Calu3 (cell line): Measurements from ENCODE around the gene WWOX. TPM values are rescaled to one million over a fixed set of nuclear protein-coding genes. Genes with fewer than 3 reads are reported as not detected.

Source experiments
- BruUV-seq: library from RNA; stranded (reverse); fragments of 400-500 nt; replicated peaks from 2 replicates; lab custom pipeline; 2021; lab: Mats Ljungman, UMichigan
- CTCF ChIA-PET: fragments of 300-600 bp; sonication (Branson Sonifier 250); formaldehyde crosslinking; loops from one replicate; lab custom pipeline; 2022; ENCODE audit warnings: antibody characterized with exemption; lab: Charles Lee
- DNase-seq: peaks from one replicate; pipeline ENCODE4 v3.0.0; 2022
- H3K27ac Mint-ChIP-seq: one replicate; pipeline ENCODE4 v1.8.0; 2022; ENCODE audit warnings: mixed read lengths; ENCODE audit not compliant: unreplicated experiment
- H3K27me3 Mint-ChIP-seq: one replicate; pipeline ENCODE4 v1.8.0; 2022; ENCODE audit warnings: mixed read lengths; ENCODE audit not compliant: unreplicated experiment
- H3K36me3 Mint-ChIP-seq: one replicate; pipeline ENCODE4 v1.8.0; 2022; ENCODE audit warnings: mild to moderate bottlenecking, moderate library complexity, mixed read lengths; ENCODE audit not compliant: insufficient read depth, unreplicated experiment
- H3K4me1 Mint-ChIP-seq: one replicate; pipeline ENCODE4 v1.8.0; 2022; ENCODE audit warnings: mild to moderate bottlenecking, low read depth, mixed read lengths; ENCODE audit not compliant: unreplicated experiment
- H3K4me3 Mint-ChIP-seq: one replicate; pipeline ENCODE4 v1.8.0; 2022; ENCODE audit warnings: mild to moderate bottlenecking, low read depth, moderate library complexity, mixed read lengths; ENCODE audit not compliant: unreplicated experiment
- H3K9me3 Mint-ChIP-seq: one replicate; pipeline ENCODE4 v1.8.0; 2022; ENCODE audit warnings: low read depth, mixed read lengths; ENCODE audit not compliant: unreplicated experiment
- CTCF ChIP-seq: fragments of 200-600 bp; IDR thresholded peaks from one replicate; pipeline ENCODE4 v1.8.0; 2022; ENCODE audit warnings: antibody characterized with exemption; ENCODE audit not compliant: unreplicated experiment
- intact Hi-C: fragments of 100-400 bp; cut with micrococcal nuclease; formaldehyde crosslinking; loops from one replicate; pipeline ENCODE4 v1.10.0; 2022; ENCODE audit not compliant: unreplicated experiment
- total RNA-seq: library from RNA; stranded (reverse); gene quantifications from 2 replicates; pipeline ENCODE4 v1.2.3, GENCODE V29; 2022

WWOX gene
- total RNA-seq, 1 experiment from 2014 or later = 33.5 TPM

DNA sequence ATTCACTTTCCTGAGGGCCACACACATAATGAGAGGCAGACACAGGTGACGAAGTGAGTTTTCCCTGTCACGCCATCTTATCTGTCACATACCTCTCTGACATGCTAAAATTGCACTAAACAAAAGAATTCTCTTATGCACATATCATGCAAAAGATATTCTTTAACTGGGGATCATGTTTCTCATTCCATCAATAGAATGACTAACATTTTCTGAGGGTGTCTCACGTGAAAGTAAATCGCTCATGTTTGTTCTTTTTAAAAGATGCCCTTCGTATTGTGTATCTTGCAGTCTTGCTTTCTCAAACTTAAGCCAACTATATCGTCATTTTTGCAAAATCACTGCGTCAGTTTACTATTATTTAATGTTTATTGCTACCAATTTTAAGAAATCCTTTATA is 306.4 kb downstream of the WWOX start:
- CTCF ChIA-PET = no interaction called here
- Mint-ChIP-seq H3K4me3 (no peak overlapping the region), H3K27ac (no peak overlapping the region), H3K4me1 (no peaks in the 10 kb centered on the region), H3K36me3 (no peaks in the 10 kb centered on the region), H3K9me3 (peaks cover 6% of the 10 kb centered on the region), H3K27me3 (no peaks in the 10 kb centered on the region)
- intact Hi-C loops = no loop called here
- no peak for DNase-seq
- TF ChIP-seq CTCF = no peak
- no TSS peak for BruUV-seq

DNA sequence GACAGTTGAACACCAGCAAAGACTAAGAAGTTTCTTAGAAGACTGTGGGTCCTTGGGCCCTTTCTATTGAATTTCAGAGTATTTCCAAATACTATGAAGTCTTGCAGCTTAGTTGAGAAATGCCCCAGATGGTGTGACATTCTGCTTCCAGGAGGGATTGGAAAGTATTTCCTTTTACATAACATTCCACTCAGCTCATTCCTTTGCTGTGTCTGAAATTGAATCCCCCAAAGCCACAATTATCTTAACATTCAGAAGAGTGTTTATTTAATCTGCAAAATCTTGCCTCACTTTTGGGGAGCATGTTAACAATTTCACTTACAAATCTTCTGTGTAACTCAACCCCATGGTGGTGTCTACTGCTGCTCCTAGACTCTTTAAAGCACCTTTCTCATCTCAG is 307.7 kb downstream of the WWOX start:
- no peak overlapping the region for H3K27ac Mint-ChIP-seq

DNA sequence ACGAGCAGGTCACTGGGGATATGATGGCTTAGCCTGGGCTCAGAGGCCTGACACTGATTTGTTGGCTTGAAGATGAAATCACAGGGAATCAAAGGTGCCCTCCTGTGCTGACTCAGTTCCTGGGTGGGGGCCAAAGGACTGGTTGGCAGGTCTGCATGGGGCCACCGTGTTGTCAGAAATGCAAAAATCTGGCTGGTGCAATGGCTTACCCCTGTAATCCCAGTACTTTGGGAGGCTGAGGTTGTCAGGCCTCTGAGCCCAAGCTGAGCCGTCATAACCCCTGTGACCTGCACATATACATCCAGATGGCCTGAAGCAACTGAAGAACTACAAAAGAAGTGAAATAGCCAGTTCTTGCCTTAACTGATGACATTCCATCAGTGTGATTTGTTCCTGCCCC is 314.2 kb downstream of the WWOX start:
- no peaks in the 10 kb centered on the region for H3K4me1 Mint-ChIP-seq
- H3K27me3 Mint-ChIP-seq = no peaks in the 10 kb centered on the region
- no peak for DNase-seq
- peaks cover 13% of the 10 kb centered on the region for H3K9me3 Mint-ChIP-seq
- H3K27ac Mint-ChIP-seq = no peak overlapping the region
- no peak overlapping the region for H3K4me3 Mint-ChIP-seq
- intact Hi-C loops = no loop called here
- CTCF ChIA-PET = no interaction called here
- TF ChIP-seq CTCF = no peak
- BruUV-seq = no TSS peak
- no peaks in the 10 kb centered on the region for H3K36me3 Mint-ChIP-seq

More for the DNA sequence above, 307.7 kb downstream of the WWOX start:
- no peak for DNase-seq
- no peak overlapping the region for H3K4me3 Mint-ChIP-seq
- H3K4me1 Mint-ChIP-seq = no peaks in the 10 kb centered on the region
- no peak for TF ChIP-seq CTCF
- no peaks in the 10 kb centered on the region for H3K27me3 Mint-ChIP-seq
- no peaks in the 10 kb centered on the region for H3K36me3 Mint-ChIP-seq
- BruUV-seq = no TSS peak
- CTCF ChIA-PET = no interaction called here
- intact Hi-C loops = no loop called here
- H3K9me3 Mint-ChIP-seq = peaks cover 10% of the 10 kb centered on the region

DNA sequence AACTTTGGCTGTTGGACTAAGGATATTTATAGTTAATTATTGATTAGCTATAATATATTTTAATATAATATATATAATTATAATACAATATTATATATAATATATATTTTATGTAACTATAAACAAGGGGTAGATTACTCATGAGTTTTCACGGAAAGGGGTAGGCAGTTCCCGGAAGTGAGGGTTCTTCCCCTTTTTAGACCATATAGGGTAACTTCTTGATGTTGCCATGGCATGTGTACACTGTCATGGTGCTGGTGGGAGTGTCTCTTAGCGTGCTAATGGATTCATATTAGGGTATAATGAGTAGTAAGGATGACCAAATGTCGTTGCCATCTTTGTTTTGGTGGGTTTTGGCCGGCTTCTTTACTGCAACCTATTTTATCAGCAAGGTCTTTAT is 315.6 kb downstream of the WWOX start:
- no peak overlapping the region for H3K27ac Mint-ChIP-seq
- no peaks in the 10 kb centered on the region for H3K4me1 Mint-ChIP-seq
- CTCF ChIA-PET = no interaction called here
- no peak for TF ChIP-seq CTCF
- H3K4me3 Mint-ChIP-seq = no peak overlapping the region
- intact Hi-C loops = no loop called here
- no peaks in the 10 kb centered on the region for H3K27me3 Mint-ChIP-seq
- no TSS peak for BruUV-seq
- H3K9me3 Mint-ChIP-seq = peaks cover 13% of the 10 kb centered on the region
- DNase-seq = no peak
- H3K36me3 Mint-ChIP-seq = no peaks in the 10 kb centered on the region

GRCh38 chr16:78415669-78416068 is 316.2 kb downstream of the WWOX start:
- intact Hi-C loops = no loop called here
- no TSS peak for BruUV-seq
- Mint-ChIP-seq H3K27ac (no peak overlapping the region), H3K4me1 (no peaks in the 10 kb centered on the region), H3K27me3 (no peaks in the 10 kb centered on the region), H3K36me3 (no peaks in the 10 kb centered on the region), H3K4me3 (no peak overlapping the region), H3K9me3 (peaks cover 13% of the 10 kb centered on the region)
- DNase-seq = no peak
- TF ChIP-seq CTCF = no peak
- CTCF ChIA-PET = no interaction called here
